Measurements from ENCODE around the gene LBHD2.

- no peak for TF ChIP-seq EZH2phosphoT487 (IDR thresholded peaks at IDR 0.05; ENCODE audit: borderline replicate concordance)
- no peak for TF ChIP-seq SIN3A (IDR thresholded peaks at IDR 0.05; ENCODE audit: low read depth)
- no peak for TF ChIP-seq CTCF (IDR thresholded peaks at IDR 0.05 in 2 of 3, conservative IDR thresholded peaks at IDR 0.05 in 1 of 3; ENCODE audit: borderline replicate concordance in 1 of 3, insufficient read depth in 1 of 3, low read depth in 2 of 3, low read length in 2 of 3)
Measured at GRCh38 chr14:103111232-103111868, 27.3 kb downstream of the LBHD2 start.
